HepG2 (cell line): ENCODE data around the gene JADE2.

Source experiments
- ATF1 ChIP-seq: IDR thresholded peaks from 2 replicates; pipeline ENCODE4 v1.6.1; 2016; ENCODE audit warnings: mild to moderate bottlenecking, control low read depth
- BRCA1 ChIP-seq: sonication (generic); formaldehyde crosslinking; IDR thresholded peaks from 2 replicates; pipeline ENCODE4 v1.4.0; 2020; ENCODE audit warnings: missing genetic modification reagents
- HMG20A ChIP-seq: IDR thresholded peaks from 2 replicates; pipeline ENCODE4 v1.6.1; 2016; ENCODE audit warnings: borderline replicate concordance
- JUN ChIP-seq: sonication (generic); formaldehyde crosslinking; IDR thresholded peaks from 2 replicates; pipeline ENCODE4 v1.4.0; 2020; ENCODE audit warnings: mild to moderate bottlenecking, missing genetic modification reagents
- KLF12 ChIP-seq: sonication (generic); formaldehyde crosslinking; IDR thresholded peaks from 2 replicates; pipeline ENCODE4 v1.4.0; 2020; ENCODE audit warnings: missing genetic modification reagents, borderline replicate concordance
- POLR2A ChIP-seq, 2 experiments: IDR thresholded peaks; 2 replicates each; pipeline ENCODE4 v1.6.1; 2011; ENCODE audit warnings: low read depth in 2 of 2, low read length in 2 of 2, mild to moderate bottlenecking in 1 of 2, moderate library complexity in 1 of 2; ENCODE audit not compliant: insufficient read depth in 1 of 2
- TCF7 ChIP-seq: sonication (generic); IDR thresholded peaks from 2 replicates; pipeline ENCODE4 v1.6.1; 2016; ENCODE audit warnings: antibody characterized with exemption, low read depth
- TCF7L2 ChIP-seq: IDR thresholded peaks from 2 replicates; pipeline ENCODE4 v1.6.1; 2011; ENCODE audit warnings: mild to moderate bottlenecking, low read depth, low read length, moderate library complexity
- YEATS2 ChIP-seq: sonication (generic); formaldehyde crosslinking; IDR thresholded peaks from 2 replicates; pipeline ENCODE4 v1.4.0; 2020; ENCODE audit warnings: missing genetic modification reagents, borderline replicate concordance
- ZBTB21 ChIP-seq: sonication (generic); formaldehyde crosslinking; IDR thresholded peaks from 2 replicates; pipeline ENCODE4 v1.4.0; 2020; ENCODE audit warnings: missing genetic modification reagents
- ZNF24 ChIP-seq: fragments of 450-650 bp; IDR thresholded peaks from 2 replicates; pipeline ENCODE4 v1.6.1; 2017; ENCODE audit warnings: antibody characterized with exemption, mild to moderate bottlenecking
- TF ChIP-seq, protein P1 (sequence below): sonication (generic); formaldehyde crosslinking; conservative IDR thresholded peaks from 2 replicates; pipeline ENCODE4 v1.4.0; 2020; ENCODE audit warnings: missing genetic modification reagents
- TF ChIP-seq, protein P2 (sequence below): sonication (generic); formaldehyde crosslinking; IDR thresholded peaks from 2 replicates; pipeline ENCODE4 v1.8.0; 2022; ENCODE audit warnings: missing genetic modification reagents, mild to moderate bottlenecking, moderate library complexity, borderline replicate concordance
- TF ChIP-seq, protein P3 (sequence below): sonication (generic); formaldehyde crosslinking; IDR thresholded peaks from 2 replicates; pipeline ENCODE4 v1.5.1; 2020; ENCODE audit warnings: missing genetic modification reagents, mild to moderate bottlenecking, borderline replicate concordance

DNA sequence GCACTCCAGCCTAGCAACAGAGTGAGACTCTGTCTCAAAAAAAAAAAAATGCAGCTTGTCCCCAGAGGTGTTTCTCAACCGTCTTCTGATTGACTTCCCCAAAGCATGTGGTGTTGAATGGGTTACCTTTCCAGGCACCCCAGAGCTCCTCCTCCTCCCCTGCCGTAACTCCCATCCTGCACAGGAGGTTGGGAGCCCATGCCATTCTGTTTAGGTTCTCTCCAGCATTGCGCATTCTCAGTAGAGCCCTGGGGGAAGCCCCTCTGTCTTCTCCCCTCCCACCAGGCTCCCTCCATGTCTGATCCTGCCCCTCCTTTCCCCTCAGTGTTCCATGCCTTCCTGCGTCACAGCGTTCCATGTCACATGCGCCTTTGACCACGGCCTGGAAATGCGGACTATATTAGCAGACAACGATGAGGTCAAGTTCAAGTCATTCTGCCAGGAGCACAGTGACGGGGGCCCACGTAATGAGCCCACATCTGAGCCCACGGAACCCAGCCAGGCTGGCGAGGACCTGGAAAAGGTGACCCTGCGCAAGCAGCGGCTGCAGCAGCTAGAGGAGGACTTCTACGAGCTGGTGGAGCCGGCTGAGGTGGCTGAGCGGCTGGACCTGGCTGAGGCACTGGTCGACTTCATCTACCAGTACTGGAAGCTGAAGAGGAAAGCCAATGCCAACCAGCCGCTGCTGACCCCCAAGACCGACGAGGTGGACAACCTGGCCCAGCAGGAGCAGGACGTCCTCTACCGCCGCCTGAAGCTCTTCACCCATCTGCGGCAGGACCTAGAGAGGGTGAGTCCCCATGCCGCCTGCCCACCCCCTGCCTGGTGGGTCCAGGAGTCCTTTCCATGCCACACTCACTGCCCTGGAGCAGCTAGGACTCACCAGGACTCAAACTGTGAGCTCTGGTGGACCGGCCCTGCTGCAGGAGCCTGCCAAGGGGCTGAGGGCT lies 40.6 kb downstream of the JADE2 start:
- TF ChIP-seq POLR2A (IDR thresholded peaks at IDR 0.05; ENCODE audit: insufficient read depth in 1 of 2, low read depth in 2 of 2, low read length in 2 of 2) (no peak), YEATS2 (CRISPR knock-in tag) (no peak), HMG20A (no peak), TCF7L2 (no peak), ZNF24 (no peak), TCF7 (no peak), JUN (CRISPR knock-in tag) (no peak), KLF12 (CRISPR knock-in tag) (no peak), ZBTB21 (CRISPR knock-in tag) (no peak), BRCA1 (no peak), ATF1 (CRISPR knock-in tag) (no peak)
- TF ChIP-seq, protein P1, sequence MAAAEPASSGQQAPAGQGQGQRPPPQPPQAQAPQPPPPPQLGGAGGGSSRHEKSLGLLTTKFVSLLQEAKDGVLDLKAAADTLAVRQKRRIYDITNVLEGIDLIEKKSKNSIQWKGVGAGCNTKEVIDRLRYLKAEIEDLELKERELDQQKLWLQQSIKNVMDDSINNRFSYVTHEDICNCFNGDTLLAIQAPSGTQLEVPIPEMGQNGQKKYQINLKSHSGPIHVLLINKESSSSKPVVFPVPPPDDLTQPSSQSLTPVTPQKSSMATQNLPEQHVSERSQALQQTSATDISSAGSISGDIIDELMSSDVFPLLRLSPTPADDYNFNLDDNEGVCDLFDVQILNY (CRISPR knock-in tag): no peak
- TF ChIP-seq, protein P2, sequence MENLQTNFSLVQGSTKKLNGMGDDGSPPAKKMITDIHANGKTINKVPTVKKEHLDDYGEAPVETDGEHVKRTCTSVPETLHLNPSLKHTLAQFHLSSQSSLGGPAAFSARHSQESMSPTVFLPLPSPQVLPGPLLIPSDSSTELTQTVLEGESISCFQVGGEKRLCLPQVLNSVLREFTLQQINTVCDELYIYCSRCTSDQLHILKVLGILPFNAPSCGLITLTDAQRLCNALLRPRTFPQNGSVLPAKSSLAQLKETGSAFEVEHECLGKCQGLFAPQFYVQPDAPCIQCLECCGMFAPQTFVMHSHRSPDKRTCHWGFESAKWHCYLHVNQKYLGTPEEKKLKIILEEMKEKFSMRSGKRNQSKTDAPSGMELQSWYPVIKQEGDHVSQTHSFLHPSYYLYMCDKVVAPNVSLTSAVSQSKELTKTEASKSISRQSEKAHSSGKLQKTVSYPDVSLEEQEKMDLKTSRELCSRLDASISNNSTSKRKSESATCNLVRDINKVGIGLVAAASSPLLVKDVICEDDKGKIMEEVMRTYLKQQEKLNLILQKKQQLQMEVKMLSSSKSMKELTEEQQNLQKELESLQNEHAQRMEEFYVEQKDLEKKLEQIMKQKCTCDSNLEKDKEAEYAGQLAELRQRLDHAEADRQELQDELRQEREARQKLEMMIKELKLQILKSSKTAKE (CRISPR knock-in tag): no peak
- TF ChIP-seq, protein P3, sequence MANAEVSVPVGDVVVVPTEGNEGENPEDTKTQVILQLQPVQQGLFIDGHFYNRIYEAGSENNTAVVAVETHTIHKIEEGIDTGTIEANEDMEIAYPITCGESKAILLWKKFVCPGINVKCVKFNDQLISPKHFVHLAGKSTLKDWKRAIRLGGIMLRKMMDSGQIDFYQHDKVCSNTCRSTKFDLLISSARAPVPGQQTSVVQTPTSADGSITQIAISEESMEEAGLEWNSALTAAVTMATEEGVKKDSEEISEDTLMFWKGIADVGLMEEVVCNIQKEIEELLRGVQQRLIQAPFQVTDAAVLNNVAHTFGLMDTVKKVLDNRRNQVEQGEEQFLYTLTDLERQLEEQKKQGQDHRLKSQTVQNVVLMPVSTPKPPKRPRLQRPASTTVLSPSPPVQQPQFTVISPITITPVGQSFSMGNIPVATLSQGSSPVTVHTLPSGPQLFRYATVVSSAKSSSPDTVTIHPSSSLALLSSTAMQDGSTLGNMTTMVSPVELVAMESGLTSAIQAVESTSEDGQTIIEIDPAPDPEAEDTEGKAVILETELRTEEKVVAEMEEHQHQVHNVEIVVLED (CRISPR knock-in tag): no peak
